Stimulated activated naive CD4-positive, alpha-beta T cell (primary cell): Measurements from ENCODE around the gene USP31.
"Not testable (repeated sequence)": the region's sequence is repeated elsewhere in the genome, so short reads cannot be mapped to it uniquely, and the experiment has no call there.

Source experiments
- DNase-seq, 6 experiments: peaks; one replicate each; lab custom pipeline; 2025; lab: John Stamatoyannopoulos, UW

The USP31 gene

GRCh38 chr16:23131931-23132621, 17.2 kb downstream of the USP31 start:
- no peak for DNase-seq

- no peak for DNase-seq
Observed at GRCh38 chr16:23131436-23131835, 17.8 kb downstream of the USP31 start.

- no peak for DNase-seq
Observed at GRCh38 chr16:23131036-23131435, 18.2 kb downstream of the USP31 start.

- no peak for DNase-seq
Observed at GRCh38 chr16:23129686-23130085, 19.6 kb downstream of the USP31 start.

- no peak for DNase-seq
Observed at GRCh38 chr16:23128056-23128455, 21.2 kb downstream of the USP31 start.

- DNase-seq, result no peak
Observed at GRCh38 chr16:23125277-23125676, 24.0 kb downstream of the USP31 start.

GRCh38 chr16:23124315-23124714, 24.9 kb downstream of the USP31 start:
- DNase-seq, result no peak

- no peak for DNase-seq
Observed at GRCh38 chr16:23122144-23122543, 27.1 kb downstream of the USP31 start.

- no peak for DNase-seq
Observed at GRCh38 chr16:23121024-23121423, 28.2 kb downstream of the USP31 start.

GRCh38 chr16:23120562-23120961, 28.7 kb downstream of the USP31 start:
- no peak for DNase-seq

- no peak for DNase-seq
Observed at GRCh38 chr16:23119570-23119969, 29.7 kb downstream of the USP31 start.

GRCh38 chr16:23114131-23114904, 34.9 kb downstream of the USP31 start:
- DNase-seq, result no peak

GRCh38 chr16:23113185-23113584, 36.1 kb downstream of the USP31 start:
- DNase-seq, result no peak

GRCh38 chr16:23110257-23110899, 38.9 kb downstream of the USP31 start:
- no peak for DNase-seq

- DNase-seq, result no peak
Observed at GRCh38 chr16:23107936-23108335, 41.3 kb downstream of the USP31 start.

- no peak for DNase-seq
Observed at GRCh38 chr16:23107117-23107516, 42.1 kb downstream of the USP31 start.

GRCh38 chr16:23105309-23105708, 43.9 kb downstream of the USP31 start:
- DNase-seq, result no peak

- DNase-seq, result no peak
Observed at GRCh38 chr16:23104032-23104955, 45.0 kb downstream of the USP31 start.

GRCh38 chr16:23103603-23104002, 45.6 kb downstream of the USP31 start:
- no peak for DNase-seq

GRCh38 chr16:23101012-23101550, 48.2 kb downstream of the USP31 start:
- no peak for DNase-seq

- not testable (repeated sequence) for DNase-seq
Observed at GRCh38 chr16:23096450-23096849, 52.8 kb downstream of the USP31 start.

GRCh38 chr16:23094136-23094535, 55.1 kb downstream of the USP31 start:
- DNase-seq, result not testable (repeated sequence)
